Loucy (cell line): ENCODE results near the gene TMEM39B.

ENCODE experiments used
- EZH2phosphoT487 ChIP-seq: fragments of 200-600 bp; IDR thresholded peaks from 2 replicates; pipeline ENCODE4 v1.6.1; 2018; ENCODE audit warnings: antibody characterized with exemption, mild to moderate bottlenecking, moderate library complexity, borderline replicate concordance
- TF ChIP-seq, protein P1 (sequence below): fragments of 200-600 bp; sonication (generic); conservative IDR thresholded peaks from 2 replicates; pipeline ENCODE4 v1.5.1; 2014; ENCODE audit warnings: mild to moderate bottlenecking, antibody characterized with exemption, low read length

DNA sequence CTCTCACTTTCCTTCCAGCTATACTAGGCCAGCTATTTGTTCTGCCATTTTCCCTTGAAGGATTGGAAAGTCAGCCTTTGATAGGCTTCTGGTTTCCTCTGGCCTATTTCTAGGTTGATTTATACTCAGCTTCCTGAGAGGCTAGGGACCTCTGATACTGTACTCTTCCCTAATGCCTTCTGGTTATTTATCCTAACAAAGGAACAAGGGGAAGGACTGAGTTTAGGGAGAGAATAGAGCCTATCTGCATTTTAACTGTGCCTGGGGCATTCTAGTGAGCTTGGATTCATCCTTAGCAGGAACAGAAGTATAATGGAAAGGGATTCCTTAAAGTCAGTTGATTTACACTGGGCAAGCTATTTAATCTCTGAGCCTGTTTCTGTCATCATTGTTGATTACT lies 11.8 kb upstream of the TMEM39B start:
- TF ChIP-seq, protein P1, sequence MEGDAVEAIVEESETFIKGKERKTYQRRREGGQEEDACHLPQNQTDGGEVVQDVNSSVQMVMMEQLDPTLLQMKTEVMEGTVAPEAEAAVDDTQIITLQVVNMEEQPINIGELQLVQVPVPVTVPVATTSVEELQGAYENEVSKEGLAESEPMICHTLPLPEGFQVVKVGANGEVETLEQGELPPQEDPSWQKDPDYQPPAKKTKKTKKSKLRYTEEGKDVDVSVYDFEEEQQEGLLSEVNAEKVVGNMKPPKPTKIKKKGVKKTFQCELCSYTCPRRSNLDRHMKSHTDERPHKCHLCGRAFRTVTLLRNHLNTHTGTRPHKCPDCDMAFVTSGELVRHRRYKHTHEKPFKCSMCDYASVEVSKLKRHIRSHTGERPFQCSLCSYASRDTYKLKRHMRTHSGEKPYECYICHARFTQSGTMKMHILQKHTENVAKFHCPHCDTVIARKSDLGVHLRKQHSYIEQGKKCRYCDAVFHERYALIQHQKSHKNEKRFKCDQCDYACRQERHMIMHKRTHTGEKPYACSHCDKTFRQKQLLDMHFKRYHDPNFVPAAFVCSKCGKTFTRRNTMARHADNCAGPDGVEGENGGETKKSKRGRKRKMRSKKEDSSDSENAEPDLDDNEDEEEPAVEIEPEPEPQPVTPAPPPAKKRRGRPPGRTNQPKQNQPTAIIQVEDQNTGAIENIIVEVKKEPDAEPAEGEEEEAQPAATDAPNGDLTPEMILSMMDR: no peak
- no peak for TF ChIP-seq EZH2phosphoT487
